BJ (cell line): ENCODE measurements around the gene UBE2D1. TPM values are rescaled to one million over a fixed set of nuclear protein-coding genes. Genes with fewer than 3 reads are reported as not detected.

Source experiments
- CTCF ChIA-PET: fragments of 350-600 bp; formaldehyde crosslinking; extraction: SDS; loops from one replicate; lab custom pipeline; 2021; ENCODE audit warnings: antibody characterized with exemption, inconsistent platforms; lab: Yijun Ruan, JAX
- POLR2A ChIA-PET: fragments of 300-600 bp; sonication (Branson Sonifier 250); formaldehyde crosslinking; extraction: SDS; loops from one replicate; lab custom pipeline; 2021; ENCODE audit warnings: antibody characterized with exemption; lab: Charles Lee
- DNase-seq: peaks from one replicate; pipeline ENCODE4 v3.0.0-alpha.2; 2011; ENCODE audit warnings: low read depth
- H3K27me3 ChIP-seq: 2 replicates; pipeline ENCODE4 v1.6.0; 2011; ENCODE audit warnings: low read length; ENCODE audit not compliant: control insufficient read depth, insufficient read depth
- H3K36me3 ChIP-seq: 2 replicates; pipeline ENCODE4 v1.5.1; 2011; ENCODE audit warnings: low read length; ENCODE audit not compliant: control insufficient read depth, insufficient read depth
- H3K4me3 ChIP-seq: 2 replicates; pipeline ENCODE4 v1.5.1; 2011; ENCODE audit warnings: low read depth, mild to moderate bottlenecking, control low read depth, low read length
- polyA plus RNA-seq: library from polyadenylated mRNA; depleted of rRNA; stranded (reverse); fragments of >200 nt; gene quantifications from 2 replicates; pipeline ENCODE4 v1.2.3, GENCODE V29; 2011
- TF ChIP-seq, protein P1 (sequence below): IDR thresholded peaks from 2 replicates; pipeline ENCODE4 v1.5.1; 2011; ENCODE audit warnings: low read depth, mild to moderate bottlenecking, control low read depth, inconsistent platforms, low read length, moderate library complexity; ENCODE audit not compliant: insufficient read depth

The UBE2D1 gene
- polyA plus RNA-seq, 1 experiment: 7.7 TPM

DNA sequence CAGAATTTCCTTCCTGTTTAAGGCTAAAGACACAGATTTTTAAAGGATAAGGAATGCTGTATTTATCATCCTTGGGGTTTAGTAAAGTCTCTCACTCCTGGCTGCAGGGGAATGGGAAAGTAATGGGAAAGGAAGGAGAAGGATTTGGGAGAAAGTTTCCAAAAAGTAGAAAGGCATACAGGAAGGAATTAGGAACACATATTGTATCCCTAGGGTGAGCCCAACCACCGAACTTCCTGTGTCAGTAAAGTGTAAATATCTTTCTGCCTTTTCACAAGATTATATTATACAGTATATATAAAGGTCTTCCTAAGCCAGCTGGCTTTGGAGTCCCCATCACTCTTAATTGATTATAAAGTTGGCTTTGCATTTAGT, 12.0 kb upstream of the UBE2D1 start:
- POLR2A ChIA-PET: no interaction called here
- no peaks in the 10 kb centered on the region for H3K27me3 ChIP-seq
- CTCF ChIA-PET: interaction anchor here (1.0 to 1.3 kb wide), 2 partner anchors 8 to 23 kb away, joined by 3 to 4 read pairs; no protein-coding TSS in a partner anchor

DNA sequence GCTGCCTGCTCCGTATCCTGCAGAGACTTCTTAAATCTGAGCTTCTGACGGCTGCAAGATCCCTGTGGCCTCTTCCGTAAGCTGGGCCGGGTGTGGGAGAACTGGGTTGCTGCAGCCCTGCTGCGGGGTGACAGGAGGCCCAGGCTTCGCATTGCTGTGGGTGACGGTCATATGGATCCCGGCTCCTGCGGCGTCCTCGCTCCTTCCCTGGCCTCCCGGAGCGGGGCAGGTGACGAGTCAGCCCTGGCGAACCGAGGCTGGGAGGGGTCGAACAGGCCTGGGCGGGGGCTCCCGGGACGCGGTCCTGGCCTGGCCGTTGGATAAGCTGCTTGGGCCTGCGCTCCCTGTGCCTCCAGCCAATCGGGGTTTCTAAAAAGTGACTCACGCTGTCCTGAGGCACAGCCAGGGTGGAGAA, 7.8 kb upstream of the UBE2D1 start:
- POLR2A ChIA-PET: no interaction called here
- TF ChIP-seq, protein P1, sequence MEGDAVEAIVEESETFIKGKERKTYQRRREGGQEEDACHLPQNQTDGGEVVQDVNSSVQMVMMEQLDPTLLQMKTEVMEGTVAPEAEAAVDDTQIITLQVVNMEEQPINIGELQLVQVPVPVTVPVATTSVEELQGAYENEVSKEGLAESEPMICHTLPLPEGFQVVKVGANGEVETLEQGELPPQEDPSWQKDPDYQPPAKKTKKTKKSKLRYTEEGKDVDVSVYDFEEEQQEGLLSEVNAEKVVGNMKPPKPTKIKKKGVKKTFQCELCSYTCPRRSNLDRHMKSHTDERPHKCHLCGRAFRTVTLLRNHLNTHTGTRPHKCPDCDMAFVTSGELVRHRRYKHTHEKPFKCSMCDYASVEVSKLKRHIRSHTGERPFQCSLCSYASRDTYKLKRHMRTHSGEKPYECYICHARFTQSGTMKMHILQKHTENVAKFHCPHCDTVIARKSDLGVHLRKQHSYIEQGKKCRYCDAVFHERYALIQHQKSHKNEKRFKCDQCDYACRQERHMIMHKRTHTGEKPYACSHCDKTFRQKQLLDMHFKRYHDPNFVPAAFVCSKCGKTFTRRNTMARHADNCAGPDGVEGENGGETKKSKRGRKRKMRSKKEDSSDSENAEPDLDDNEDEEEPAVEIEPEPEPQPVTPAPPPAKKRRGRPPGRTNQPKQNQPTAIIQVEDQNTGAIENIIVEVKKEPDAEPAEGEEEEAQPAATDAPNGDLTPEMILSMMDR: no peak
- Histone ChIP-seq H3K4me3 (peak overlapping the region; percentile 37), H3K27me3 (peaks cover 3% of the 10 kb centered on the region; the same call in 1 of the 2 replicates), H3K36me3 (no peaks in the 10 kb centered on the region)
- CTCF ChIA-PET: interaction anchor here (2.9 kb wide), 1 partner anchor 36 kb away, joined by 7 read pairs; no protein-coding TSS in a partner anchor
- DNase-seq: peak; percentile 30

More for the DNA sequence above, 12.0 kb upstream of the UBE2D1 start:
- no peak for DNase-seq
- Histone ChIP-seq H3K4me3 (no peak overlapping the region), H3K36me3 (no peaks in the 10 kb centered on the region)
- TF ChIP-seq, protein P1: no peak

DNA sequence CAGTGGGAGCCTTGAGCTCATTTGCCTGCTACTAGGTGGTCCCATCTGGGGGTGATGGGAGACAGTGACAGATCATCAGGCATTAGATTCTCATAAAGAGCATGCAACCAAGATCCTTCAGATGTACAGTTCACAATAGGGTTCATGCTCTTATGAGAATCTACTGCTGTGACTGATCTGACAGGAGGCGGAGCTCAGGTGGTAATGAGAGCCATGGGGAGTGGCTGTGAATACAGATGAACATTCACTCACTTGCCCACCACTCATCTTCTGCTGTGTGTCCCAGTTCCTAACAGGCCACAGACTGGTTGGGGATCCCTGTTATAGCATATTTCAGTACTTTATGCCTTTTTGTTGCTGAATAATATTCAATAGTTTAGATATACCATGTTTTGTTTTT, 6.6 kb upstream of the UBE2D1 start:
- ChIA-PET POLR2A (no interaction called here), CTCF (no interaction called here)
- Histone ChIP-seq H3K4me3 (no peak overlapping the region), H3K27me3 (peaks cover 3% of the 10 kb centered on the region), H3K36me3 (no peaks in the 10 kb centered on the region)
- TF ChIP-seq, protein P1: no peak
- no peak for DNase-seq

DNA sequence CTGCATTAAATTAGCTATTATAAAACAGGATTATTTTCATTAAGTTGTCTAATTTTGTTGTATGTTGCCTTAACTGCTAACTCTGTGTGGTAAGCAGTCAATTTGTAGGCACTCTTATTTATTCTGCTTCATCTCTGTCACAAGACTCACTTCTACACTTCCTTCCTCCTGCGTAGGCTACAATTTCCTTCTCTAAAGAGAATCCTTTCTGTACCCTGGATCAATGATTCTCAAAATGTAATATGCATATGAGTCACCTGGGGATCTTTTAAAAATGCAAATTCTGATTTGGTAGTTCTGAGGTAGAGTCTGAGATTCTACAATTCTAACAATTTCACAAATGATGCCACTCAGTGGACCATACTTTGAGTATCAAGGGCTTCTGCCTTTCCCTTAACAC, 4.4 kb upstream of the UBE2D1 start:
- DNase-seq: no peak
- CTCF ChIA-PET: no interaction called here
- Histone ChIP-seq H3K36me3 (no peaks in the 10 kb centered on the region), H3K27me3 (peaks cover 3% of the 10 kb centered on the region), H3K4me3 (no peak overlapping the region)
- POLR2A ChIA-PET: no interaction called here
- TF ChIP-seq, protein P1: no peak

DNA sequence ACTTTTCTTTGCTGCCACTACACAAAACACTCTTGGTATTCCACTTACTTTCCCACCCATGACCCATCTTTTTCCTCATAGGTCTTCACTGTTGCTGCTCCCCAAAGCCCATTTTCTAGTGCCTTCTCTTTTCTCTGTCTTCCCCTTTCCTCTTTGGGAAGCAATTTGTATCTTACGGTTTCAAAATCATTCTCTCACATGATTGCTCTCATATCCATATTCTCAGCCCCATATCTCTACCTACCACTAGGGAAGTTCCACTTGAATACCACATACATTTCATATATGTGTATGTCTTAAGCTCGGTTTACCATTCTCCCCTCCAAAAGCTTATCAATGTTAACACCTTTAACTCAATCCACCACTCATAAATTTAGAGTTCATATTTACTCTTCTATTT, 3.2 kb upstream of the UBE2D1 start:
- ChIA-PET POLR2A (no interaction called here), CTCF (interaction anchor here (0.7 kb wide), 1 partner anchor 9 kb away, joined by 3 read pairs; no protein-coding TSS in a partner anchor)
- no peak for DNase-seq
- peaks cover 3% of the 10 kb centered on the region for H3K27me3 ChIP-seq
- TF ChIP-seq, protein P1: no peak
- H3K4me3 ChIP-seq: no peak overlapping the region
- H3K36me3 ChIP-seq: no peaks in the 10 kb centered on the region
